Activated gamma-delta T cell treated with anti-CD3 and anti-CD28 coated beads, Interleukin-2, amount 50 U/mL, for 16 hours (primary cell): ENCODE results near the gene SNRNP48.

Experiments used
- DNase-seq: peaks from one replicate; pipeline ENCODE4 v3.0.0-alpha.2; 2020; ENCODE audit warnings: low read depth

Gene SNRNP48

DNA sequence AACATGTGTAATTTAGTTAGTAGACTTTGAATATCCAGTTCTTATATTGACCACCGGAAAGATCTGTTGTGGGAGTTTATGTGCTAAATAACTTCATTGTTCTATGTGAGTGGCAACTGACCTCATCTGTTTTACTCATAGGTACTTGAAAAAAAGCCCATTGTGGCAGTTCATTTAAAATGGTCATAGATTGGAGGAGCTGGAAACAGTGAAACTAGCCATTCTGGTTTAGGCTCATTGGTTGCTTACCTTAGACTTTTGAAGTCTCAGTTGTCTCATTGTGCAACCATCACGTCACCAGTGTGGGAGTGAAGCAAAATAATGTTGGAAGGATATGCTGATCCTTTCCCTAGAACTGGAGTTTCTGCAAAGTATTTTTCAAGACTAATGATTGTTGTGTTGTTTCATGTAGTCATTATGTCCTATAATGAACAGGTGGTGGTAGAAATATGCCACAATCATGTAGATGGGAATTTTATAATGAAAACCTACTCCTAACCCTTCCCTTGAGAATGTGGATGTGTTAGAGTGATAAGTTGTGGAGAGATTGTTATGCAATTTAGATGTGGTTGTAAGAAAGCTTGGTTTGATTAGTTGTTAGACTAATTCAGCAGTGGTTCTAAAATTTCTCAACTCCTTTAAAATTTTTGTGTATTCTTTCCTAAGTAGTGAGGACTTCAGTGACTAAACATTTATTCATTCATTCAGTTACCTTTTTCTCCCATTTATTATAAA, 30.2 kb upstream of the SNRNP48 start:
- DNase-seq, result no peak

DNA sequence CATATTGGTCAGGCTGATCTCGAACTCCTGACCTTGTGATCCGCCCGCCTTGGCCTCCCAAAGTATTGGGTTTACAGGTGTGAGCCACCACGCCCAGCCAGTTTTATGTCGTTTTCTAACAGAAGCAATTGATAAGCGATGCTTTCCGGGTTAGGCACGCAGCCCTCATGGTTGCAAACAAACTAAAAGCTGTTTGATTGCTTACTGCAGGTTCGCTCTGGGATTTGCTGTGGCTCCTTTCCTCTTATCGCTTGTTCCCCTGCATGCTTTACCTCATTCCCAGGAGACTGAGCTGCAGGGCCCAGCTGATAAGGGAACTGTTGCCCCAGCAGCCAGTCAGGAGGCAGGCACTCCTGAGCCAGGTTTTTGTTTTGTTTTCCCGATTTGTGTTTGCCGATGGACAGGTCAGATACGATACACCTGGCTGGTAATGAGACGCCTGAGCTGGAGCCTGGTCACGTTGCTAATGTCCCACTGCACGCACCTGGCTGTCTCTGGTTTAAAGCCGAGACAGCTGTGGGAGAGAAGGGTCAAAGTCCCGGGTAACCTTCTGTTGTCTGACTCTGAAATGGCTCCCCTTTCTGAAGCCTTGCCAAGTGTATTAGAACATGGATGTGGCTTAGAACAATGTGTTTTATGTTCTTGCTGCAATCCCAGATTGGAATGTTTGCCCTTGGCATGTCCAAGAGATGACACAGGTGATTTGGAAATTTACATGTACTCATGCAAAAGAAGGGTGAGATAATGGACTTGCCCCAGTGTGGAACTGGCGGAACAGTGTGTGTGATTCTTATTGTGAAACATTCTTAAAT, 28.6 kb upstream of the SNRNP48 start:
- DNase-seq, result no peak

DNA sequence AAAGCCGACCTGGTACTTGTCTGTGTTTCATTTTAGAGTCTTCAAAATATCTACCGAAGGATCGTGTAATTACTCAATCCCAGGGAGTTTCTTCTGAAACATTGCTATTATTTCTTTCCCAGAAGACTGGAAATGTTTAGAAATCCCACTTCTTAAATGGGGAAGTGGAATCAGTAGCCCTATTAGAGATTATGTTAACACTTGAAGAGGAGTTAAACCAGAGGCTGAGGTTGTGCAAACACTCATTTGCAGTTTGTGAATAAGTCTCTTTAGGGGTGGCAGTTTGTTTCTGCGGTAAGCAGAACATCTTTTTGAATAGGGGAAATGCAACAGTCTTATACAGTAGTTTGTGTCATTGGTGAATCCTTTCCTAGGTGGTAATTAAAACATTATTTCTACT, 27.2 kb upstream of the SNRNP48 start:
- DNase-seq, result no peak

DNA sequence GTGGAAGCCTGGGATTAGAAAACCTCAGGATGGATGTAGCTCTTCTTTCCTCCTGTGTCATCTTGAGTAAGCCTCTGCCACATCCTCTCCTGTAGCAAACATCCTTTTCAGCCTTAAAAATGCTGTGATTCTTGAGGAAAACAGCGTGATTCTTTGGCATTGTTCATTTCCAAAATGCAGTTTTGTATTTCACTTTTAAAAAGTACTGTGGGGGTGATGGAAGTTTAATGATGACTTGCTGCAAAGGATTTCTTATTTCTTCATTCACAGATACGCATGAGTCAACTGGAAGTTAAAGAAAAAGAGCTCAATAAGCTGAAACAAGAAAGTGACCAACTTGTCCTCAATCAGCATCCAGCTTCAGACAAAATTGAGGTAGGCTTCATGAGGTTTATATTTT, 23.9 kb upstream of the SNRNP48 start:
- no peak for DNase-seq

DNA sequence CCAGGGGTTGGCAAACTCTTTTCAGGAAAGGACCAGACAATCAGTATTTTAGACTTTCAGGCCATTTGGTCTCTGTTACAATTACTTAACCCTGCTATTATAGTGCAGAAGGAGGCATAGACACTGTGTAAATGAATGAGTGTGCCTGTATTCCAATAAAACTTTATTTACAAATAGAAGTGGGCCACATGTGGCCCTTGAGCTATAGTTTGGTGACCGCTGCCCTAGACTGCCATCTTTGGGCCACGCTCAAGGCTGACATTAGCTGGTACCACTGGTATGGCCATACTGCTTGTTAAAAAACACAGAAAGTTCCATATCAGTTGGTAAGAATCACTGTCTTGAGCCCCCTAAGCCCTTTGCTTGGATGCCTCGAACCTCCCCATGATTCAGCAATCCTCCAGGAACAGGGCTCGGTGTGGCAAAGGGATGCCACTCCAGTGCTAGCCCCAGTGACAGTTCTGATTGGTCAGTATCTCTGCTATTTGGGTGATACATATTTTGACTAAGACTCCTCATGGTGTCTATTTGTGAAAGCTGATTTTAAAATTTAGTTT, 23.3 kb upstream of the SNRNP48 start:
- no peak for DNase-seq

DNA sequence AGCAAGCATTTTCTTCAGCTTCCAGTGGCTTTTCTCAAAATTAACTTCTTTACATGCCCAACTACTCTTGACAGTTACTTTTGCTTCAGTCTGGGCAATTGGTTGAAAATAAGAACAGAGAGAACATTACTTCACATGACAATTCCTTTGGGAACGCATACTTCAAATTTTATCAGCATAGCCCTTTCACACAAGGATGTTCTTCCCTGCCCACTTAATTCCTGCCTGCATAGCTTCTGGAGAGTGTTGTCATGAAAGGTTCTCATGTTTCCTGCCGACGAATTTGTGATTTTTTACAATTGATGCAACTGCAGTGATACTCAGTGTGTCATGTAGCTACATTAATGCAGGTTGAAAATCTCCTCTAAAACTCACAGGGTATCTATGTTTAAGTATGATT, 22.0 kb upstream of the SNRNP48 start:
- no peak for DNase-seq

DNA sequence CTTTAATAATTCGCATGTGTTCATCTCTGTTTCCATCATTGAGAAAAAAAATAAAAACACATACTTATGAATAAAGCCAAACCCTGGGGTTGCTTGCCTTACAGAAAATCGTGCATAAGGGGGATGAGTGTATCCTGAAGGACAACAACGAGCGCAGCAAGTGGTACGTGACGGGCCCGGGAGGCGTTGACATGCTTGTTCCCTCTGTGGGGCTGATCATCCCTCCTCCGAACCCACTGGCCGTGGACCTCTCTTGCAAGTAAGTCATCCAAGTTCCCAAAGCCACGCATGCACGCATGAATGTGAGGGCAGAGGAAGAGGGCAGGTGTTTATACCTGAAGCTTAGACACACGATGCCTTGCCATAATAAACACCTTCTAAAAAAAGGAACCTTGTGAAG, 20.9 kb upstream of the SNRNP48 start:
- DNase-seq, result no peak

DNA sequence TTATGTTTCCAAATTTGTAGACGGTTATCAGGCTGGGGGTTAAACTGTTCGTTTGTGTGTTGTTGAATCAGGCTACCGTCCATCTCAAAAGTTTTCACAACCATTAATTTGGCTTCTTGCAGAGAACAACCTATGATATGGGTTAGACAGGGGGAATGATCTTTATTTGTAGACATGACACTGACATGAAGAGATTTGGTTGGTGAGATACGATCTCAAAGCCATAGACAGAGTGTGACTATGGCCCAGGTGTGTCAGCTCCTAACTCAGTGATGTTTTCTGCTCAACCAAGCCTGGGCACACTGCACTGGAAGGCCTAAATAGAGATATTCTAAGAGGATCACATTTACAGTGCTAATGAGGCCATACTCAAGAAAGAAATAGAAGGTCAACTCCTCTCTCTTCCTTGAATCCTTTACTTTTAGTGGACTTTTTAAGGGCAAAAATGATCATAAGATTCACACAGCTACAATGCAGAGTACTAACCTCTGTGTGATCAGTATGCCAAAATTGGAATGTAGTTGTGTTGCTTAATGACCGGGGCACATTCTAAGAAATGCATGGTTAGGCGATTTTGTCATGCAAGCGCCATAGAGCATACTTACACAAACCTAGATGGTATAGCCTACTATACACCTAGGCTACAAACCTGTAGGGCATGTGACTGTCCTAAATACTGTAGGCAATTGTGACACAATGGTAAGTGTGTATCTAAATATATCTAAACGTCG, 17.6 kb upstream of the SNRNP48 start:
- DNase-seq, result no peak

DNA sequence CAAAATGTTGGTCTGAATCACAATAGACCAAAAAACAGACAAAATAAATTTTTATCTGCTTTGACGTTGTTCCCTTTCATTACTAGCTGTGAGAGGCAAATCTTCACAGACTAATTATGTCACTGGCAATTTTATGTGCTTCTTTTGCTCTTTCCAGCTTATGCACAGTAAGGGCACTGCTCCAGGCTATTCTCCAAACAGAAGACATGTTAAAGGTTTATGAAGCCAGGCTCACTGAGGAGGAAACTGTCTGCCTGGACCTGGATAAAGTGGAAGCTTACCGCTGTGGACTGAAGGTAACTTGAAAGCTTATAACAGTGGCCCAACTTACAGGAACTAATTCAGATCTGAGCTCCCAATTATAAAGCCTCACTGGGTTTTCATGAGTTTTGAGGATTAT, 15.5 kb upstream of the SNRNP48 start:
- no peak for DNase-seq

DNA sequence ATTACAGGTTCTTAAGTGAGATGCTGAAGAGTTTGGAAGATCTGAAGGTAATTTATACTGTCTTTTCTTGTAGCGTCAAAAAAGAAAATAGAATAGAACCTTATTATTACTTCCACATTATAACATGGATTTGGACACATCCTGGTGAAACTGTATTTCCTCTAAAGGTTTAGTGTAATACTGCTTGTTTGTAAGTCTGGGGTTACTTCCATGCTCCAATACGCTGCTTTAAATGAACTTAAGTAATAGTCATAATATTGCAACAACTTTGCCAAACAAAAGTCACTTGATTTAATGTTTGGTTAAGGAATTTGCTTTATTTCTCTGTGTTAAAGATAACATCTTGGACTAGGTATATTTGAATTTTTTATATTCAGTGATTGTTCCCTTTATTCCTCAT, 11.5 kb upstream of the SNRNP48 start:
- DNase-seq, result no peak

DNA sequence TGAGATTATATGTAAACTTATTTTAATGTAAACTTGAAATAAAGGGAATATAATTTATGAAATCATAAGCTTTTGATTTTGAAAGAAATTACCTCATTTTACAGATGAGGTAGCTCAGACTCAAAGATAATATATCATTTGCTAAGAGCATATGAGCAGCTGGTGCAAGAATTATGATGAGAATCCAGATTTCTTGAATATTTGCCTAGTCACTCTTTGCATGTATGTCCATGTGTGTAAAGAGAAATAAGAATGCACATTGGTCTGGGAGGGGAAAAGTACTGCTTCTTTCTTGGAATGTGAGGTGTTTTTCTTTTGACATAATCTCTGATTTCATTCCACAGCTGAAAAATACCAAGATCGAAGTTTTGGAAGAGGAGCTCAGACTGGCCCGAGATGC, 11.1 kb upstream of the SNRNP48 start:
- DNase-seq, result no peak

DNA sequence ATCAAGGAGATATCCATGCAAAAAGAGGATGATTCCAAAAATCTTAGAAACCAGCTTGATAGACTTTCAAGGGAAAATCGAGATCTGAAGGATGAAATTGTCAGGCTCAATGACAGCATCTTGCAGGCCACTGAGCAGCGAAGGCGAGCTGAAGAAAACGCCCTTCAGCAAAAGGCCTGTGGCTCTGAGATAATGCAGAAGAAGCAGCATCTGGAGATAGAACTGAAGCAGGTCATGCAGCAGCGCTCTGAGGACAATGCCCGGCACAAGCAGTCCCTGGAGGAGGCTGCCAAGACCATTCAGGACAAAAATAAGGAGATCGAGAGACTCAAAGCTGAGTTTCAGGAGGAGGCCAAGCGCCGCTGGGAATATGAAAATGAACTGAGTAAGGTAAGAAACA, 10.1 kb upstream of the SNRNP48 start:
- DNase-seq, result no peak

DNA sequence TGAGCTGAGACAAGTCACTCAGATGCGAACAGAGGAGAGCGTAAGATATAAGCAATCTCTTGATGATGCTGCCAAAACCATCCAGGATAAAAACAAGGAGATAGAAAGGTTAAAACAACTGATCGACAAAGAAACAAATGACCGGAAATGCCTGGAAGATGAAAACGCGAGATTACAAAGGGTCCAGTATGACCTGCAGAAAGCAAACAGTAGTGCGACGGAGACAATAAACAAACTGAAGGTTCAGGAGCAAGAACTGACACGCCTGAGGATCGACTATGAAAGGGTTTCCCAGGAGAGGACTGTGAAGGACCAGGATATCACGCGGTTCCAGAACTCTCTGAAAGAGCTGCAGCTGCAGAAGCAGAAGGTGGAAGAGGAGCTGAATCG, 9.5 kb upstream of the SNRNP48 start:
- DNase-seq, result no peak

DNA sequence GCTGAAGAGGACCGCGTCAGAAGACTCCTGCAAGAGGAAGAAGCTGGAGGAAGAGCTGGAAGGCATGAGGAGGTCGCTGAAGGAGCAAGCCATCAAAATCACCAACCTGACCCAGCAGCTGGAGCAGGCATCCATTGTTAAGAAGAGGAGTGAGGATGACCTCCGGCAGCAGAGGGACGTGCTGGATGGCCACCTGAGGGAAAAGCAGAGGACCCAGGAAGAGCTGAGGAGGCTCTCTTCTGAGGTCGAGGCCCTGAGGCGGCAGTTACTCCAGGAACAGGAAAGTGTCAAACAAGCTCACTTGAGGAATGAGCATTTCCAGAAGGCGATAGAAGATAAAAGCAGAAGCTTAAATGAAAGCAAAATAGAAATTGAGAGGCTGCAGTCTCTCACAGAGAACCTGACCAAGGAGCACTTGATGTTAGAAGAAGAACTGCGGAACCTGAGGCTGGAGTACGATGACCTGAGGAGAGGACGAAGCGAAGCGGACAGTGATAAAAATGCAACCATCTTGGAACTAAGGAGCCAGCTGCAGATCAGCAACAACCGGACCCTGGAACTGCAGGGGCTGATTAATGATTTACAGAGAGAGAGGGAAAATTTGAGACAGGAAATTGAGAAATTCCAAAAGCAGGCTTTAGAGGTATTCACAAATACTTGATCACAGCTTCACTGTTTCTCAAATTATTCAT, 8.9 kb upstream of the SNRNP48 start:
- DNase-seq, result no peak

DNA sequence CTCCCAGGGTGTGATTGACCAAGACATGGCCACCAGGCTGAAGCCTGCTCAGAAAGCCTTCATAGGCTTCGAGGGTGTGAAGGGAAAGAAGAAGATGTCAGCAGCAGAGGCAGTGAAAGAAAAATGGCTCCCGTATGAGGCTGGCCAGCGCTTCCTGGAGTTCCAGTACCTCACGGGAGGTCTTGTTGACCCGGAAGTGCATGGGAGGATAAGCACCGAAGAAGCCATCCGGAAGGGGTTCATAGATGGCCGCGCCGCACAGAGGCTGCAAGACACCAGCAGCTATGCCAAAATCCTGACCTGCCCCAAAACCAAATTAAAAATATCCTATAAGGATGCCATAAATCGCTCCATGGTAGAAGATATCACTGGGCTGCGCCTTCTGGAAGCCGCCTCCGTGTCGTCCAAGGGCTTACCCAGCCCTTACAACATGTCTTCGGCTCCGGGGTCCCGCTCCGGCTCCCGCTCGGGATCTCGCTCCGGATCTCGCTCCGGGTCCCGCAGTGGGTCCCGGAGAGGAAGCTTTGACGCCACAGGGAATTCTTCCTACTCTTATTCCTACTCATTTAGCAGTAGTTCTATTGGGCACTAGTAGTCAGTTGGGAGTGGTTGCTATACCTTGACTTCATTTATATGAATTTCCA, 4.6 kb upstream of the SNRNP48 start:
- DNase-seq, result no peak

DNA sequence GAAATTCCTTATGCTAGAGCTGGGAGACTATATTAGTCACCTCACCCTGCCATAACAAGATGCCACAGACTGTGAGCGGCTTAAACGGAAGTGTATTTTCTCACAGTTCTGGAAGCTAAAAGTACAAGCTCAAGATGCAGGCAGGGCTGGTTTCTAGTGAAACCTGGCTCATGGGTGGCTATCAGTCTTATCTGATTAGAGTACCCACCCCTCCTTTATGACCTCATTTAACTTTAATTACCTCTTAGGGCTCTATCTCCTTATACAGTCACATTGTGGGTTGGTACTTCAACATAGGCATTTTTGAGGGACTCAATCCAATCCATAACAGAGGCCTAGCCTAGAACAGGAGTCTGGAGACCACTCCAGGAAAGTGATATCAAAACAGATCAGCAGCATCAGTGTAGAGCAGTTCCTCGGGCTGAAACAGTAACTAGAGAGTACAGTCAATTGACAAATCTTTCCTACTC, 2.3 kb upstream of the SNRNP48 start:
- no peak for DNase-seq

DNA sequence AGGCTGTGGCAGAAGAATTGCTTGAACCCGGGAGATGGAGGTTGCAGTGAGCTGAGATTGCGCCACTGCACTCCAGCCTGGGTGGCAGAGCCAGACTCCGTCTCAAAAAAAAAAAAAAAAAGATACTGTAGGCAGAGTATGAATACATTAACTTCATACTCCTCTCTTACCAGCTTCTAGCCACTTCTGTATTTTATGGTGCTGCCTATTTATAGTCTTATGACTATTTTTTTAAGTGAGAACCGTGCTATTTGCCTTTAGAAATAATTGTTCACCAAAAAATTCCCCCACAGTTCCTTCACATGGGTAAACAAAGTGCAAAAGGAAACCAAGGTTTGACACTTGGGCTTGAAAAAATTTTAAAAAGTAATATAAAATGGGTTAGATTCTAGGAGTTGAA, 1.5 kb upstream of the SNRNP48 start:
- DNase-seq, result no peak

DNA sequence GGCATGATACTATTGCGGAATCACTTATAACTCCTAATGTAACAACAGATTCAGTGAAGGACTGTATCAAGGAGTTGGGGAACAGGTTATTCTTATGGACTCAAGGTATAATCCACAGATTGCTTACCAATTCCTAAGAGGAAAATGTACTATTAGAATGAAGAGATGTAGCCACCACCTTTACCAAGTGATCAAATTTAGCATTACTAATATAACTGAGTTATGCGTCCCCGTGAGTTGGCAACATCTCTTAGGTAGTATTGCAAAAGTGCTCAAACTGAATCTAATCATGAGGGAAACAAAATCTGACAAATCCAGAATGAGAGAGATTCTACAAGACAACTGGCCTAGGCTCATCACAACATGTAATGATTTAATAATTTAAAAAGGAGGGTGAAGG, 777 bp upstream of the SNRNP48 start:
- DNase-seq, result no peak

DNA sequence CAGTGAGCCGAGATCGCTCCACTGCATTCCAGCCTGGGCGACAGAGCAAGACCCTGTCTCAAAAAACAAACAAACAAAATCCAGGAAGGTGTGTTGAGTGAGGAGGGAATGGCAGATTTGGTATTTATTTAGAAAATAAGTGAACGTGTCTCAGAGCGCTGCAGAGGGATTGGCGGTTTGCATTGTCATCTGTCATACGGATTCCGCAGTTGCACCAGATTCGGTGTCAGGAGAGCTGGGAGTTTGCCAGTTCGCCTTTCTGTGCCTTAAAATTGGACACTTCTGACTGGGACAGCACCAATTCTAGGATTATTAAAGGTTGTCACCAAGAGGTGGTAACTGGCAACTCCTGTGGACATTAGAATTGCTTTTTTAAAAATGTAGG, 912 bp downstream of the SNRNP48 start:
- no peak for DNase-seq

DNA sequence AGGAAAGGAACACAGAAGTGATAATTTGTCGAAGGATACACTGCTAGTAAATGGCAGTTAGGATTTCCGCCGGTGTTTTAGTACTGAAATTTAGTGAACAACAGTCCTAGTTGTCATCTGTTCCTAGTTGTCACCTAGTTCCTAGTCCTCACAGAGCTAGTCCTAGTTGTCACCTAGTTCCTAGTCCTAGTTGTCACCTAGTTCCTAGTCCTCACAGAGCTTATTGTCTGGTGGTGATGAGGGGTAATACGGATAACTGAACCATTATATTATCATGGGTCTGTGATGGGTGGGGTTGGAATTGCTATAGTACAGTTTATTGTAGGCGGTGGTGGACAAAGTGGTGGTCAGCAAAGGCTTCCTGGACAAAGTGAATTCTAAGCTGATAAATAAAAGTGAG, 1.8 kb downstream of the SNRNP48 start:
- no peak for DNase-seq

DNA sequence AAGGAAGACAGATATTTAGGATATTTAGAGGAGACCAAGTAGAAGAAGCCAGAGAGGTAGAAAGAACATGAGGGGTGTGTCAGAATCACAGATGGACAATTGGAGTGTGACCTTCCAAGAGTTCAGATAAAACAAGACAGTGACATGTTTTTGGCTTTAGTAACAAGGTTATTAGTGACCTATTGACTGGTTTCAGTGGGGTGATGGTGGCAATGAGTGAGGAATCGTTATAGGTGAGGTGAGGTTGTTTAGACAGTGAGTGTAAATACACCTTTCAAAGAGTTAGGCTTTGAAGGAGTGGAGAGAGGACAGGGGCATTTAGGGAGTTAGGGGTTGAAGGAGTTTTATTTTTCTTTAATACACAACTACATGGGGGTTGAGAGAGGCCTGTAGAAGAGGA, 3.2 kb downstream of the SNRNP48 start:
- DNase-seq, result no peak
